Vagina (tissue), 2 donors: ENCODE results near the gene PMM1.

Experiments used
- POLR2A ChIP-seq, 2 donors: fragments of 450-650 bp; IDR thresholded peaks; one replicate each; pipeline ENCODE4 v1.6.1; 2017; ENCODE audit warnings: antibody characterized with exemption in 2 of 2, mild to moderate bottlenecking in 2 of 2, moderate library complexity in 2 of 2
- TF ChIP-seq, protein P1 (sequence below), 3 experiments: fragments of 450-650 bp in 2 of 3; fragments of 200-600 bp in 1 of 3; sonication (generic) in 1 of 3; IDR thresholded peaks; one replicate each; pipeline ENCODE4 v1.5.1; 2017 to 2019; ENCODE audit warnings: antibody characterized with exemption in 3 of 3, mild to moderate bottlenecking in 2 of 3, moderate library complexity in 2 of 3

DNA sequence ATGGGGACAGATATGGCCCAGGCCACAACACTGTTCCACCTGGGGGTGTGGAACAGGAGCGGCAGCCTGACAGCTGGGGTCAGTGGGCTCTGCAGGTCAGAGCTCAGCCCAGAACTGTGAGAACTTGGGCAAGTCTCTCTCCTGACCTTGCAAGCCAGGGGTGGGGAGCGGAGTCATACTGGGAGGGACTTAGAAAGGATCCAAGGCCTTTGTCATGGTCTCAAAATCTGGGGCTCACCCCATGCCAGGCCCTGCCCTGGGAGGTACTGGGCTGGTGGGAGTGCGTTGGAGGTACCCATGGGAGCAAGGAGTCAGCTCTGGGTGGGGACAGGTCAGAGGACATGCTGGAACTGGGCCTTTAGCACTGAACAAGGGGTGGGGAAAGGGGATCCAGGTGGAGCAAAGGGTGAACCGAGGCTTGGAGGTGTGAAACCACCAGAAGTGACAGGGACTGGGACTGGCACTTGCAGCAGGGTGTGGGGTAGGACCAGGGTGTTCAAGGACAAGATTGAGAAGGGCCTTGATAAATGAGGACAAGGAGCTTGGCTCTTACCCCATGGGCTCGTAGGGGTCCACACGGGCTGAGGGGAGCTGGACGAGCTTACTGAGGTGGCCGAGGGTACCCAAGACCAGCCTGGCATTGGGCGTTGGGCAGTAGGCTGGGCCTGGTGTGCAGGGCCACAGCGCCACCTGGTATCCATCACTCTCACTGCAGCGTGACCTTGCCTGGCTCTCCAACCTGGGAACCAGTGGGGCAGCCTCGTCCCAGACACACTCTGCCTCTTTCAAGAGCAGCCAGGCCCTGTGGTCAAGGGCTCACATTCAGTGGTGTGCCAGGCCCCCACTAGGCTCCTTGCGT lies 7.4 kb upstream of the PMM1 start:
- TF ChIP-seq POLR2A (IDR thresholded peaks at IDR 0.05): no peak
- TF ChIP-seq, protein P1, sequence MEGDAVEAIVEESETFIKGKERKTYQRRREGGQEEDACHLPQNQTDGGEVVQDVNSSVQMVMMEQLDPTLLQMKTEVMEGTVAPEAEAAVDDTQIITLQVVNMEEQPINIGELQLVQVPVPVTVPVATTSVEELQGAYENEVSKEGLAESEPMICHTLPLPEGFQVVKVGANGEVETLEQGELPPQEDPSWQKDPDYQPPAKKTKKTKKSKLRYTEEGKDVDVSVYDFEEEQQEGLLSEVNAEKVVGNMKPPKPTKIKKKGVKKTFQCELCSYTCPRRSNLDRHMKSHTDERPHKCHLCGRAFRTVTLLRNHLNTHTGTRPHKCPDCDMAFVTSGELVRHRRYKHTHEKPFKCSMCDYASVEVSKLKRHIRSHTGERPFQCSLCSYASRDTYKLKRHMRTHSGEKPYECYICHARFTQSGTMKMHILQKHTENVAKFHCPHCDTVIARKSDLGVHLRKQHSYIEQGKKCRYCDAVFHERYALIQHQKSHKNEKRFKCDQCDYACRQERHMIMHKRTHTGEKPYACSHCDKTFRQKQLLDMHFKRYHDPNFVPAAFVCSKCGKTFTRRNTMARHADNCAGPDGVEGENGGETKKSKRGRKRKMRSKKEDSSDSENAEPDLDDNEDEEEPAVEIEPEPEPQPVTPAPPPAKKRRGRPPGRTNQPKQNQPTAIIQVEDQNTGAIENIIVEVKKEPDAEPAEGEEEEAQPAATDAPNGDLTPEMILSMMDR (IDR thresholded peaks at IDR 0.05): peak; percentile 14 to 63 (median 62)
